Tibial nerve (tissue), 4 donors: Measurements from ENCODE around the gene TAF11L10. TPM values are rescaled to one million over a fixed set of nuclear protein-coding genes. Genes with fewer than 3 reads are reported as not detected.
"Not testable (repeated sequence)": the region's sequence is repeated elsewhere in the genome, so short reads cannot be mapped to it uniquely, and the experiment has no call there.

Experiments
- DNase-seq, 2 donors: peaks; one replicate each; pipeline ENCODE4 v3.0.0-alpha.2; 2019; ENCODE audit warnings: low spot score in 2 of 2
- H3K27ac ChIP-seq, 4 donors: fragments of 200-600 bp; sonication (generic) in 3 of 4; one replicate each; pipeline ENCODE4 v1.5.1; 2017 to 2019; ENCODE audit warnings: mild to moderate bottlenecking in 1 of 4
- H3K27me3 ChIP-seq, 2 donors: fragments of 200-600 bp; sonication (generic) in 1 of 2; one replicate each; pipeline versions ENCODE4 v1.5.1 to v1.6.0; 2017 to 2019
- H3K36me3 ChIP-seq, 3 donors: fragments of 200-600 bp; sonication (generic); one replicate each; pipeline ENCODE4 v1.5.1; 2018 to 2019
- H3K4me1 ChIP-seq, 4 donors: fragments of 200-600 bp; sonication (generic) in 3 of 4; one replicate each; pipeline ENCODE4 v1.5.1; 2017 to 2019
- H3K4me3 ChIP-seq, 4 donors: fragments of 200-600 bp; sonication (generic) in 3 of 4; one replicate each; pipeline ENCODE4 v1.5.1; 2017 to 2019; ENCODE audit warnings: mild to moderate bottlenecking in 1 of 4, moderate library complexity in 1 of 4
- H3K9me3 ChIP-seq, 4 donors: fragments of 200-600 bp; sonication (generic) in 3 of 4; one replicate each; pipeline ENCODE4 v1.5.1; 2017 to 2019
- EP300 ChIP-seq, 2 donors: sonication (generic); formaldehyde crosslinking; IDR thresholded peaks; one replicate each; pipeline ENCODE4 v1.6.1; 2017; ENCODE audit warnings: antibody characterized with exemption in 2 of 2, mild to moderate bottlenecking in 1 of 2
- POLR2A ChIP-seq, 2 donors: fragments of 450-650 bp; IDR thresholded peaks; one replicate each; pipeline ENCODE4 v1.6.1; 2017; ENCODE audit warnings: antibody characterized with exemption in 2 of 2, mild to moderate bottlenecking in 2 of 2, moderate library complexity in 2 of 2
- WGBS, 2 donors: methylation state at CpG; one replicate each; pipeline ENCODE4 v1.1.5; 2018; 5-methylcytosine and 5-hydroxymethylcytosine counted together
- small RNA-seq: library from RNA; depleted of rRNA; stranded (forward); fragments of <200 nt; gene quantifications from one replicate; pipeline ENCODE3, GENCODE V24; 2016
- total RNA-seq, 4 donors: library from RNA; depleted of rRNA; stranded (reverse); fragments of >200 nt; gene quantifications; one replicate each; pipeline ENCODE4 v1.1.0, GENCODE V29; 2016
- TF ChIP-seq, protein P1 (sequence below), 5 experiments: fragments of 200-600 bp in 3 of 5; fragments of 450-650 bp in 2 of 5; sonication (generic) in 3 of 5; IDR thresholded peaks; one replicate each; pipeline ENCODE4 v1.5.1; 2016 to 2019; ENCODE audit warnings: antibody characterized with exemption in 5 of 5, mild to moderate bottlenecking in 3 of 5, moderate library complexity in 2 of 5

The TAF11L10 gene
- total RNA-seq, 4 donors from 2014 or later, result not detected

DNA sequence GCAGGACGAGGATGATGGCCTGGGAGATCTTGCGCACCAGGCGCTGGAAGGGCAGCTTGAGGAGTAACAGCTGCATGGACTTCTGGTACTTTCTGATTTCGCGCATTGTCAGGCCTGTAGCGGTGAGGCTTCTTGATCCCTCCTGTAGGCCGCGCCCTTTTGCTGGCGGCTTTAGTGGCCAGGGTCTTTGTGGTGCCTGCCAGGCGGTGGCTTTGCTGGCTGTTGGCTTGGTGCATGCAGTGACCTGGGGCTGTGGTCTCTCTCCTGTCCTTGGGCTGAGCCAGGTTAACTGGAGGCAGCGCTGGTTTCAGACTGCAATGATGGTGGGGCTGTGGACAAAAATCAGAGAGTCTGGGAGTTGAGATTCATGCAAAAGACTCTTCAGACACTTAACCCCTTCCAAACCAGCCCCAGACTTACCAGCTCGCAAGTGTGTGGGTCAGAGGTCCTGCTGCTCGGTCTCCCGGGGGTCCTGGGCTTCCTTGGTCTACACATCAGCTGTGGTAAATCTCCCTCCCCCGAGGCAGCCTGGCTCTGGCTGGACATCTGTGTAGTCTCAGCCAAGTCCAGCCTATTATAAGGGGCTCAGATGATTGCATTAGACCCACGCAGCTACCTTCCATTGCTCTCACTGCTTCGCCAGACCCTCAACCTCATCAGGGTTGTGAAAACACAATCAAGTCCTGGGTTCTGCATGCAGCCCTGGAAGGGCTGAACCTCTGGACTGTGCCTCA, 17.4 kb upstream of the TAF11L10 start:
- Histone ChIP-seq H3K27ac (no peak overlapping the region), H3K27me3 (no peaks in the 10 kb centered on the region), H3K9me3 (no peaks in the 10 kb centered on the region), H3K4me1 (no peaks in the 10 kb centered on the region), H3K36me3 (no peaks in the 10 kb centered on the region), H3K4me3 (no peak overlapping the region)
- DNase-seq, result no peak
- TF ChIP-seq POLR2A (IDR thresholded peaks at IDR 0.05) (no peak), EP300 (IDR thresholded peaks at IDR 0.05) (no peak)
- TF ChIP-seq, protein P1, sequence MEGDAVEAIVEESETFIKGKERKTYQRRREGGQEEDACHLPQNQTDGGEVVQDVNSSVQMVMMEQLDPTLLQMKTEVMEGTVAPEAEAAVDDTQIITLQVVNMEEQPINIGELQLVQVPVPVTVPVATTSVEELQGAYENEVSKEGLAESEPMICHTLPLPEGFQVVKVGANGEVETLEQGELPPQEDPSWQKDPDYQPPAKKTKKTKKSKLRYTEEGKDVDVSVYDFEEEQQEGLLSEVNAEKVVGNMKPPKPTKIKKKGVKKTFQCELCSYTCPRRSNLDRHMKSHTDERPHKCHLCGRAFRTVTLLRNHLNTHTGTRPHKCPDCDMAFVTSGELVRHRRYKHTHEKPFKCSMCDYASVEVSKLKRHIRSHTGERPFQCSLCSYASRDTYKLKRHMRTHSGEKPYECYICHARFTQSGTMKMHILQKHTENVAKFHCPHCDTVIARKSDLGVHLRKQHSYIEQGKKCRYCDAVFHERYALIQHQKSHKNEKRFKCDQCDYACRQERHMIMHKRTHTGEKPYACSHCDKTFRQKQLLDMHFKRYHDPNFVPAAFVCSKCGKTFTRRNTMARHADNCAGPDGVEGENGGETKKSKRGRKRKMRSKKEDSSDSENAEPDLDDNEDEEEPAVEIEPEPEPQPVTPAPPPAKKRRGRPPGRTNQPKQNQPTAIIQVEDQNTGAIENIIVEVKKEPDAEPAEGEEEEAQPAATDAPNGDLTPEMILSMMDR (IDR thresholded peaks at IDR 0.05), result no peak
- WGBS, 2 donors, result 91 to 97% methylated on average over 12 to 17 of the region's 17 CpGs

DNA sequence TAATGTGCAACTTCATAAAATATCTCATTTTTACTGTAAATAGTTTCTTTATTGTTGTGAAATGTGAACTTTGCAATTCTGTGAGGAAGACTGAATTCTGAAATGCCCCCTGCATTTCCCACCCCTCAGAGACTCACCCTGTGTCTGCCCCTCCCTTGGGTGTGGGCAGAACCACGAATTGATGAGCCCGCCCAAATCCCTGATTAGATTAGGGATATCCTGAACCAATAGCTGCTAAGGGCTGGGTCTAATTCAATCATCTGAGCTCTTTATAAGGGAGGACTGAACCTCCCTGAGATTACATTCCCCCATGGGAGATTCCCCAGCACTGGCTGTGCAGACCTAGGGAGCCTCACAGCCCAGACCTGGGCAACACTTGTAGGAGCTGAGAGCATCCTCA, 12.5 kb upstream of the TAF11L10 start, which contains the start of gene TAF11L12:
Gene TAF11L12 (plus strand): TSS at position 301 of the 400 bp plus-strand sequence.
- WGBS, 2 donors, result 47 to 77% methylated on average over 2 of the region's 2 CpGs
- H3K27ac ChIP-seq, H3K4me1 ChIP-seq, H3K27me3 ChIP-seq, H3K4me3 ChIP-seq, H3K9me3 ChIP-seq, H3K36me3 ChIP-seq, DNase-seq: not testable (repeated sequence)

DNA sequence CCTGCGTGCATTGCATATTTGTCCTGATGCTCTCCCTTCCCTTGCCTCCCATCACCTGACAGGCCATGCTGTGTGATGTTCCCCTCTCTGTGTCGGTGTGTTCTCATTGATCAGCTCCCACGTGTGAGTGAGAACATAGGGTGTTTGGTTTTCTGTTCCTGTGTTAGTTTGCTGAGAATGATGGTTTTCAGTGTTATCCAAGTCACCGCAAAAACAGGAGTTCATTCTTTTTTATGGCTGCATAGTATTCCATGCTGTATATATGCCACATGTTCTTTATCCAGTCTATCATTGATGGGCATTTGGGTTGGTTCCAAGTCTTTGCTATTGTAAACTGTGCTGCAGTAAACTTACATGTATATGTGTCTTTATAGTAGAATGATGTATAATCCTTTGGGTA, 9.8 kb upstream of the TAF11L10 start:
- H3K27me3 ChIP-seq, H3K9me3 ChIP-seq, H3K27ac ChIP-seq, H3K36me3 ChIP-seq, H3K4me1 ChIP-seq, DNase-seq, H3K4me3 ChIP-seq: not testable (repeated sequence)
- WGBS, 2 donors, result 85 to 97% methylated on average over 4 of the region's 4 CpGs

DNA sequence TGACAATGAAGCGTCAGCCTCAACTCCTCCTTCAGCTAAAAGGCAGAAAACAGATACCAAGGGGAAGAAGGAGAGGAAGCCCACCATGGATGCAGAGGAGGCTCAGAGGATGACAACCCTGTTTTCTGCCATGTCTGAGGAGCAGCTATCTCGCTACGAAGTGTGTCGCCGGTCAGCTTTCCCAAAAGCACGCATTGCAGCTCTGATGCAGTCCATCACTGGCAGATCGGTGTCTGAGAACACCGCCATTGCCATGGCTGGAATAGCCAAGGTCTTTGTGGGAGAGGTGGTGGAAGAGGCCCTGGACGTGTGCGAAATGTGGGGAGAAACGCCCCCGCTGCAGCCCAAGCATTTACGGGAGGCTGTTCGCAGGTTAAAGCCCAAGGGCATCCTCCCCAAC, 7.3 kb upstream of the TAF11L10 start:
- 92 to 93% methylated on average over 14 of the region's 14 CpGs for WGBS, 2 donors
- Histone ChIP-seq H3K36me3 (no peaks in the 10 kb centered on the region), H3K4me1 (no peaks in the 10 kb centered on the region), H3K9me3 (peaks cover 0 to 3% (median 0%) of the 10 kb centered on the region in 4 donors), H3K27me3 (no peaks in the 10 kb centered on the region), H3K27ac (no peak overlapping the region), H3K4me3 (no peak overlapping the region)
- no peak for DNase-seq
- TF ChIP-seq EP300 (IDR thresholded peaks at IDR 0.05) (no peak), POLR2A (IDR thresholded peaks at IDR 0.05) (no peak)
- TF ChIP-seq, protein P1 (IDR thresholded peaks at IDR 0.05), result no peak

DNA sequence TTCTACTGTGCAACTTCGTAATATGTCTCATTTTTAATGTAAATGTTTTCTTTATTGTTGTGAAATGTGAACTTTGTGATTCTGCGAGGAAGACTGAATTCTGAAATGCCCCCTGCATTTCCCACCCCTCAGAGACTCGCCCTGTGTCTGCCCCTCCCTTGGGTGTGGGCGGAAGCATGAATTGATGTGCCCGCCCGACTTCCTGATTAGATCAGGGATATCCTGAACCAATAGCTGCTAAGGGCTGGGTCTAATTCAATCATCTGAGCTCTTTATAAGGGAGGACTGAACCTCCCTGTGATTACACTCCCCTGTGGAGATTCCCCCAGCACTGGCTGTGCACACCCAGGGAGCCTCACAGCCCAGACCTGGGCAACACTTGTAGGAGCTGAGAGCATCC, 6.3 kb upstream of the TAF11L10 start, which contains the start of gene TAF11L11:
Gene TAF11L11 (plus strand): TSS at position 304 of the 400 bp plus-strand sequence.
- not testable (repeated sequence) for DNase-seq

DNA sequence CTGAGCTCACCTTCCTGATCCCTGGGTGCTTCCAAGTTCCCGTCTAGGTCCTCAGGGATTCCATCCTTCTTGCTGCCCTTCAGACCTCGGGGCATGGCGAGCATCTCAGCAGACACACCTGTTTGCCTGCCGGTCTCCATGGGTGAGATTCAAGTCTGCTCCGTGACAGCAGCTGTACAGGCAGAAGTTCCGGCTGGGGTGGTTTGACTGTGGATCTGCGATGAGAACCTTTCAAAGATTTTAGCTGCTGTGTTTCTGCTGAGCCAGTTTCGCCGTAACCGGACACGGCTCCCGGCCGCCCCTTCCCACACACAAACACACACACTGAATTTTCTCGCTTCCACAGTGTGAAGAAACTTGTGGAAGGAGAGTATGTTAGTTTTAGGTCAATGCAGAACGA, 3.4 kb downstream of the TAF11L10 start, which contains the start of gene TAF11L9:
Gene TAF11L9 (minus strand): TSS at position 140 of the 400 bp plus-strand sequence.
- not testable (repeated sequence) for DNase-seq, H3K9me3 ChIP-seq, H3K36me3 ChIP-seq, H3K27ac ChIP-seq, H3K4me1 ChIP-seq, H3K27me3 ChIP-seq, H3K4me3 ChIP-seq
- WGBS, 2 donors, result 91 to 96% methylated on average over 13 of the region's 15 CpGs

More for the DNA sequence above, 6.3 kb upstream of the TAF11L10 start, which contains the start of gene TAF11L11:
- not testable (repeated sequence) for H3K27me3 ChIP-seq, H3K4me3 ChIP-seq, H3K4me1 ChIP-seq, H3K9me3 ChIP-seq, H3K36me3 ChIP-seq, H3K27ac ChIP-seq
- WGBS, 2 donors, result 57 to 60% methylated on average over 6 of the region's 6 CpGs

DNA sequence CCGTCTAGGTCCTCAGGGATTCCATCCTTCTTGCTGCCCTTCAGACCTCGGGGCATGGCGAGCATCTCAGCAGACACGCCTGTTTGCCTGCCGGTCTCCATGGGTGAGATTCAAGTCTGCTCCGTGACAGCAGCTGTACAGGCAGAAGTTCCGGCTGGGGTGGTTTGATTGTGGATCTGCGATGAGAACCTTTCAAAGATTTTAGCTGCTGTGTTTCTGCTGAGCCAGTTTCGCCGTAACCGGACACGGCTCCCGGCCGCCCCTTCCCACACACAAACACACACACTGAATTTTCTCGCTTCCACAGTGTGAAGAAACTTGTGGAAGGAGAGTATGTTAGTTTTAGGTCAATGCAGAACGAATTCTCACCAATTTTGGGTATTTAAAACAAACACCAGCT, 6.8 kb downstream of the TAF11L10 start, which contains the start of gene TAF11L8:
Gene TAF11L8 (minus strand): TSS at position 101 of the 400 bp plus-strand sequence.
- H3K9me3 ChIP-seq, H3K27ac ChIP-seq, H3K4me1 ChIP-seq, H3K27me3 ChIP-seq, H3K36me3 ChIP-seq, H3K4me3 ChIP-seq, DNase-seq: not testable (repeated sequence)
- no CpG with 5 or more reads among the region's 16 CpGs for WGBS, 2 donors

DNA sequence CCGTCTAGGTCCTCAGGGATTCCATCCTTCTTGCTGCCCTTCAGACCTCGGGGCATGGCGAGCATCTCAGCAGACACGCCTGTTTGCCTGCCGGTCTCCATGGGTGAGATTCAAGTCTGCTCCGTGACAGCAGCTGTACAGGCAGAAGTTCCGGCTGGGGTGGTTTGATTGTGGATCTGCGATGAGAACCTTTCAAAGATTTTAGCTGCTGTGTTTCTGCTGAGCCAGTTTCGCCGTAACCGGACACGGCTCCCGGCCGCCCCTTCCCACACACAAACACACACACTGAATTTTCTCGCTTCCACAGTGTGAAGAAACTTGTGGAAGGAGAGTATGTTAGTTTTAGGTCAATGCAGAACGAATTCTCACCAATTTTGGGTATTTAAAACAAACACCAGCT, 12.0 kb downstream of the TAF11L10 start, which contains the start of gene TAF11L7:
Gene TAF11L7 (minus strand): TSS at position 101 of the 400 bp plus-strand sequence.
- H3K4me3 ChIP-seq, H3K27me3 ChIP-seq, H3K36me3 ChIP-seq, H3K4me1 ChIP-seq, H3K9me3 ChIP-seq, H3K27ac ChIP-seq, DNase-seq: not testable (repeated sequence)
- no CpG with 5 or more reads among the region's 16 CpGs for WGBS, 2 donors

Small RNA genes within 50 kb of the gene (small RNA-seq; reads per million reads assigned to genes)
- gene AC233724.1 (not detected), gene AC233724.3 (not detected), gene AC233724.4 (not detected), gene AC233724.6 (not detected), gene AC233724.7 (not detected)

Other genes with a start within 250 kb of the TAF11L10 start
- gene TAF11L2, start 99.6 kb downstream of the TAF11L10 start, total RNA-seq, result not detected
- not detected for gene TAF11L3, start 79.5 kb downstream of the TAF11L10 start, total RNA-seq
- gene TAF11L4, start 76.0 kb downstream of the TAF11L10 start, total RNA-seq, result not detected
- gene TAF11L5, start 72.6 kb downstream of the TAF11L10 start, total RNA-seq, result not detected
- gene TAF11L6, start 69.2 kb downstream of the TAF11L10 start, total RNA-seq, result not detected
- not detected for gene TAF11L7, start 12.1 kb downstream of the TAF11L10 start, total RNA-seq
- gene TAF11L8, start 6.9 kb downstream of the TAF11L10 start, total RNA-seq, result not detected
- not detected for gene TAF11L9, start 3.4 kb downstream of the TAF11L10 start, total RNA-seq
- not detected for gene TAF11L11, start 6.4 kb upstream of the TAF11L10 start, total RNA-seq
- not detected for gene TAF11L12, start 12.6 kb upstream of the TAF11L10 start, total RNA-seq
- not detected for gene TAF11L13, start 34.3 kb upstream of the TAF11L10 start, total RNA-seq
- gene TAF11L14, start 36.6 kb upstream of the TAF11L10 start, total RNA-seq, result not detected